Trophoblast cell (in vitro differentiated cells and primary cell): Measurements from ENCODE around the gene AMELX.

Experiments
- DNase-seq, 2 donors: peaks; one replicate each; pipeline ENCODE4 v3.0.0-alpha.2; 2016
- H2AFZ ChIP-seq: 2 replicates; pipeline ENCODE4 v1.6.1; 2013; ENCODE audit warnings: low read length, moderate library complexity, mild to moderate bottlenecking; ENCODE audit not compliant: insufficient read depth, poor library complexity
- H2AK5ac ChIP-seq: 2 replicates; pipeline ENCODE4 v1.6.1; 2013; ENCODE audit warnings: mild to moderate bottlenecking, low read length
- H2BK120ac ChIP-seq: 2 replicates; pipeline ENCODE4 v1.6.1; 2013; ENCODE audit warnings: low read length, mild to moderate bottlenecking, moderate library complexity; ENCODE audit not compliant: insufficient read depth, poor library complexity
- H2BK12ac ChIP-seq: 2 replicates; pipeline ENCODE4 v1.6.1; 2013; ENCODE audit warnings: mild to moderate bottlenecking, low read length, moderate library complexity
- H2BK5ac ChIP-seq: 2 replicates; pipeline ENCODE4 v1.6.1; 2013; ENCODE audit warnings: low read length, low read depth, moderate library complexity, mild to moderate bottlenecking; ENCODE audit not compliant: poor library complexity
- H3K14ac ChIP-seq: 2 replicates; pipeline ENCODE4 v1.6.1; 2013; ENCODE audit warnings: mild to moderate bottlenecking, low read length
- H3K18ac ChIP-seq: 2 replicates; pipeline ENCODE4 v1.6.1; 2013; ENCODE audit warnings: mild to moderate bottlenecking, low read length
- H3K23ac ChIP-seq: 2 replicates; pipeline ENCODE4 v1.6.1; 2013; ENCODE audit warnings: low read length
- H3K27ac ChIP-seq: 2 replicates; pipeline ENCODE4 v1.5.1; 2013; ENCODE audit warnings: low read depth, mild to moderate bottlenecking, inconsistent platforms, low read length, moderate library complexity
- H3K27me3 ChIP-seq: 2 replicates; pipeline ENCODE4 v1.6.1; 2013; ENCODE audit warnings: inconsistent platforms, mild to moderate bottlenecking, low read length, moderate library complexity; ENCODE audit not compliant: insufficient read depth
- H3K36me3 ChIP-seq, 2 experiments: 1 replicate in 1 of 2; 2 replicates in 1 of 2; pipeline ENCODE4 v1.6.1; 2013; ENCODE audit warnings: low read length in 2 of 2, mild to moderate bottlenecking in 2 of 2, moderate library complexity in 1 of 2; ENCODE audit not compliant: insufficient read depth in 2 of 2, control insufficient read depth in 1 of 2
- H3K4ac ChIP-seq: 2 replicates; pipeline ENCODE4 v1.6.1; 2013; ENCODE audit warnings: low read depth, mild to moderate bottlenecking, low read length, moderate library complexity
- H3K4me1 ChIP-seq, 2 experiments: 1 replicate in 1 of 2; 2 replicates in 1 of 2; pipeline ENCODE4 v1.6.1; 2013; ENCODE audit warnings: low read length in 2 of 2, mild to moderate bottlenecking in 2 of 2, moderate library complexity in 1 of 2; ENCODE audit not compliant: insufficient read depth in 2 of 2, control insufficient read depth in 1 of 2
- H3K4me2 ChIP-seq: 2 replicates; pipeline ENCODE4 v1.6.1; 2013; ENCODE audit warnings: inconsistent platforms, mild to moderate bottlenecking, low read length, moderate library complexity
- H3K4me3 ChIP-seq: 2 replicates; pipeline ENCODE4 v1.5.1; 2013; ENCODE audit warnings: mild to moderate bottlenecking, low read depth, low read length, inconsistent platforms
- H3K79me1 ChIP-seq: one replicate; pipeline ENCODE4 v1.6.1; 2013; ENCODE audit warnings: low read length
- H3K79me2 ChIP-seq: 2 replicates; pipeline ENCODE4 v1.6.1; 2013; ENCODE audit warnings: low read length, mild to moderate bottlenecking; ENCODE audit not compliant: control insufficient read depth, insufficient read depth, poor library complexity
- H3K9ac ChIP-seq: 2 replicates; pipeline ENCODE4 v1.6.1; 2013; ENCODE audit warnings: mild to moderate bottlenecking, low read length
- H3K9me3 ChIP-seq: 2 replicates; pipeline ENCODE4 v1.6.1; 2013; ENCODE audit warnings: low read depth, mild to moderate bottlenecking, control low read depth, inconsistent platforms, low read length; ENCODE audit not compliant: insufficient read depth
- H4K12ac ChIP-seq: 2 replicates; pipeline ENCODE4 v1.6.1; 2013; ENCODE audit warnings: low read depth, mild to moderate bottlenecking, low read length, moderate library complexity
- H4K8ac ChIP-seq: 2 replicates; pipeline ENCODE4 v1.6.1; 2013; ENCODE audit warnings: low read depth, mild to moderate bottlenecking, low read length, moderate library complexity
- H4K91ac ChIP-seq: one replicate; pipeline ENCODE4 v1.6.1; 2013; ENCODE audit warnings: low read depth, mild to moderate bottlenecking, low read length, moderate library complexity
- WGBS: extraction: QIAGEN DNeasy Blood & Tissue Kit; methylation state at CpG from one replicate; pipeline ENCODE4 v1.1.7; 2013; ENCODE audit warnings: missing lambda C conversion rate; ENCODE audit not compliant: insufficient read length, insufficient coverage; ENCODE audit errors: extremely low coverage; 5-methylcytosine and 5-hydroxymethylcytosine counted together

The AMELX gene

GRCh38 chrX:11269996-11270395, 23.2 kb upstream of the AMELX start:
- H3K4me2 ChIP-seq = no peak overlapping the region
- H4K12ac ChIP-seq = no peak overlapping the region
- no peak overlapping the region for H2AK5ac ChIP-seq
- H3K14ac ChIP-seq = no peak overlapping the region
- H4K91ac ChIP-seq = no peak overlapping the region
- no peaks in the 10 kb centered on the region for H3K4me1 ChIP-seq
- no peaks in the 10 kb centered on the region for H3K9me3 ChIP-seq
- DNase-seq = no peak
- no peak overlapping the region for H2BK5ac ChIP-seq
- H3K4me3 ChIP-seq = no peak overlapping the region
- no peaks in the 10 kb centered on the region for H3K36me3 ChIP-seq
- no peak overlapping the region for H3K18ac ChIP-seq
- H4K8ac ChIP-seq = no peak overlapping the region
- no CpG with 5 or more reads among the region's 3 CpGs for WGBS
- no peak overlapping the region for H2BK12ac ChIP-seq
- H3K9ac ChIP-seq = no peak overlapping the region
- no peak overlapping the region for H3K4ac ChIP-seq
- no peaks in the 10 kb centered on the region for H3K27me3 ChIP-seq
- no peaks in the 10 kb centered on the region for H3K79me1 ChIP-seq
- H2AFZ ChIP-seq = no peak overlapping the region
- no peaks in the 10 kb centered on the region for H3K79me2 ChIP-seq
- H3K23ac ChIP-seq = no peak overlapping the region
- H2BK120ac ChIP-seq = no peak overlapping the region
- no peak overlapping the region for H3K27ac ChIP-seq

DNA sequence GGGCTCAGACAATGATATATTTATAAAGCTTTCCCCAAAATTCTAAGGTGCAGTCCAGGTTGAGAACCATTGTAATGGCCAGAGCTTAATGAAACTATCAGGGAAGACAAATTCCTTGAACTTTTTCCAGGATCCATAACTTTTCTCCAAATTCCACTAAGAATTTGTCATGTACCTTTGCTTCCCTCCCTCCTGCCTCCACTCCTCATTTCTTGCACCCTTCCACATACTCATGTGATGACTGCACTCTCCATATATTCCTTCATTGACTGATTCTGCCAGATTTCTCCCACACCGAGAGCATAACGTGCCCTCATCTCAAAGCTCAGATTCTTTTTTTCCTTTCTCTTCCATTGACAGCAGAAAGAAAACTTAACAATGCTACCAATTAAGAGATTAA, 20.9 kb upstream of the AMELX start:
- no peak overlapping the region for H3K18ac ChIP-seq
- H3K79me2 ChIP-seq = no peaks in the 10 kb centered on the region
- H3K9me3 ChIP-seq = no peaks in the 10 kb centered on the region
- H4K8ac ChIP-seq = no peak overlapping the region
- no peaks in the 10 kb centered on the region for H3K79me1 ChIP-seq
- no peak overlapping the region for H2AFZ ChIP-seq
- H3K4ac ChIP-seq = no peak overlapping the region
- no CpG with 5 or more reads among the region's 2 CpGs for WGBS
- H2AK5ac ChIP-seq = no peak overlapping the region
- no peaks in the 10 kb centered on the region for H3K4me1 ChIP-seq
- no peak overlapping the region for H2BK5ac ChIP-seq
- H3K4me2 ChIP-seq = no peak overlapping the region
- H2BK120ac ChIP-seq = no peak overlapping the region
- no peak overlapping the region for H3K14ac ChIP-seq
- H4K91ac ChIP-seq = no peak overlapping the region
- H3K4me3 ChIP-seq = no peak overlapping the region
- no peak overlapping the region for H4K12ac ChIP-seq
- no peak for DNase-seq
- no peak overlapping the region for H3K27ac ChIP-seq
- no peak overlapping the region for H3K9ac ChIP-seq
- H3K36me3 ChIP-seq = no peaks in the 10 kb centered on the region
- H3K23ac ChIP-seq = no peak overlapping the region
- H2BK12ac ChIP-seq = no peak overlapping the region
- no peaks in the 10 kb centered on the region for H3K27me3 ChIP-seq

DNA sequence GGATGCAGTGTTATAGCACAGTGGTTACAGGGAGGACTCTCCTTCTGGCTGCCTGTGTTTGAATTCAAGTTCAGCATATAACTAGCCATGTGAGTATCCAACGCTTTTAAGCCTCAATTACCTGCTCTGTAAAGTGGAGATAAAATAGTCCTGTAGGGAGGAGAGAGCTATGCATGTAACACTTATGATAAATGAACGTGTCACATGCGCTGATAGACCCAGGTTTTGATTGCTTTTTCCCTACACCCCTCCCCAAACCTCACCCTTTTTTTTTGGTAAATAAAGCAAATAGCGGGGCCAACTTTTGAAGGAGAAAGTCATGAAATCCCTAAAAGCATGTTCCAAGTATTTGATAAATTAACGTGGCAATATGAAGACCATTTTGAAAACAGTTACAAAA, 20.4 kb upstream of the AMELX start:
- H4K12ac ChIP-seq = no peak overlapping the region
- H3K4me1 ChIP-seq = no peaks in the 10 kb centered on the region
- WGBS = no CpG with 5 or more reads among the region's 5 CpGs
- no peak overlapping the region for H4K91ac ChIP-seq
- no peak overlapping the region for H2BK5ac ChIP-seq
- H2AK5ac ChIP-seq = no peak overlapping the region
- no peaks in the 10 kb centered on the region for H3K9me3 ChIP-seq
- no peaks in the 10 kb centered on the region for H3K27me3 ChIP-seq
- no peak overlapping the region for H3K14ac ChIP-seq
- H3K79me2 ChIP-seq = no peaks in the 10 kb centered on the region
- no peak overlapping the region for H3K4me2 ChIP-seq
- H2AFZ ChIP-seq = no peak overlapping the region
- H3K23ac ChIP-seq = no peak overlapping the region
- H3K36me3 ChIP-seq = no peaks in the 10 kb centered on the region
- H3K9ac ChIP-seq = no peak overlapping the region
- H3K4ac ChIP-seq = no peak overlapping the region
- no peak overlapping the region for H4K8ac ChIP-seq
- no peak overlapping the region for H2BK120ac ChIP-seq
- no peak for DNase-seq
- no peak overlapping the region for H3K27ac ChIP-seq
- no peak overlapping the region for H3K4me3 ChIP-seq
- no peak overlapping the region for H2BK12ac ChIP-seq
- H3K79me1 ChIP-seq = no peaks in the 10 kb centered on the region
- no peak overlapping the region for H3K18ac ChIP-seq

DNA sequence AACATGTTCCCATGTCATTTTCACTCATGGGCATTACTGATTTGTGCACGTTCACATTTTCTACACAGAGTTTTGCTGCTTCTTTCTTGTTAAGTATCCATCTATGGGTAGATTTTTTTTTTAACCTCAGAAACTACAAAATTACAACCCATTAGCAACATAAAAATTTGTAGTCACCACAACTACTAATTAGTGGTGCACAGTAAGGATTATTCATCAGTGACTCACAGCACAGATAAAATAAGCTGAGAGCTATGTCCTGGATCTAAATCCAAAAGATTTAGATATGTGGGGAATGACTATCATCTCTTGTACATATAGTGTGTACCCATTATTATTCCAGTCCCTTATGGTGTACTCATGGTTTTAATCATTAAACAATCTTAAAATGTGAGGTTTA, 19.7 kb upstream of the AMELX start:
- no peaks in the 10 kb centered on the region for H3K79me1 ChIP-seq
- H3K18ac ChIP-seq = no peak overlapping the region
- H2AK5ac ChIP-seq = no peak overlapping the region
- H2BK12ac ChIP-seq = no peak overlapping the region
- no peaks in the 10 kb centered on the region for H3K4me1 ChIP-seq
- no CpG with 5 or more reads among the region's 1 CpG for WGBS
- no peak overlapping the region for H3K27ac ChIP-seq
- no peak overlapping the region for H3K4ac ChIP-seq
- H3K23ac ChIP-seq = no peak overlapping the region
- H3K9me3 ChIP-seq = no peaks in the 10 kb centered on the region
- no peak overlapping the region for H3K4me3 ChIP-seq
- H4K8ac ChIP-seq = no peak overlapping the region
- no peak overlapping the region for H3K9ac ChIP-seq
- no peak overlapping the region for H2BK120ac ChIP-seq
- no peak overlapping the region for H3K14ac ChIP-seq
- H3K4me2 ChIP-seq = no peak overlapping the region
- H3K79me2 ChIP-seq = no peaks in the 10 kb centered on the region
- no peaks in the 10 kb centered on the region for H3K36me3 ChIP-seq
- H4K91ac ChIP-seq = no peak overlapping the region
- H2BK5ac ChIP-seq = no peak overlapping the region
- H2AFZ ChIP-seq = no peak overlapping the region
- DNase-seq = no peak
- H4K12ac ChIP-seq = no peak overlapping the region
- no peaks in the 10 kb centered on the region for H3K27me3 ChIP-seq
